NCI-H2171 treated with DMSO at 0.1 percent for 48 hours (cell line): ENCODE results near the gene COG3.

Experiments
- DNase-seq: peaks from one replicate; lab custom pipeline; 2025; lab: John Stamatoyannopoulos, UW

Gene COG3

GRCh38 chr13:45503658-45504057, 38.9 kb downstream of the COG3 start:
- DNase-seq, result no peak

- no peak for DNase-seq
Measured at GRCh38 chr13:45506811-45507210, 42.1 kb downstream of the COG3 start.

DNA sequence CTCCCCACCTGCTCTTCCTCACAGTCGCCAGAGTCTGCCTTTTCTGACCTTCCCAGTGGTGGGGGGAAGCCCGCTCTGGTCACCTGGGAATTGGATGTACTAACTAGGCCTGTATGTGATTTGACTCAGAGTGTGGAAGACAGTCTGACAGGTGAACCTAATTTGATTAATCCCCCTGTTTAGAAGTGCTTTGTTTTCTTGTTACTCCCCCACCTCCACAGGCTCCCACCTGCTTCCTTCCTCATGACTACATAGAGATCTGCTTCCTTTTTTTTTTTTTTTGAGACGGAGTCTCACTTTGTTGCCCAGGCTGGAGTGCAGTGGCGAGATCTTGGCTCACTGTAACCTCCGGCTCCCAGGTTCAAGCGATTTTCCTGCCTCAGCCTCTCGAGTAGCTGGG, 44.0 kb downstream of the COG3 start:
- DNase-seq, result no peak

GRCh38 chr13:45510672-45511071, 45.9 kb downstream of the COG3 start:
- no peak for DNase-seq

GRCh38 chr13:45511310-45512097, 46.8 kb downstream of the COG3 start:
- peak; percentile 58 for DNase-seq

GRCh38 chr13:45512098-45512496, 47.4 kb downstream of the COG3 start:
- no peak for DNase-seq

- DNase-seq, result no peak
Measured at GRCh38 chr13:45516757-45517156, 52.0 kb downstream of the COG3 start.

DNA sequence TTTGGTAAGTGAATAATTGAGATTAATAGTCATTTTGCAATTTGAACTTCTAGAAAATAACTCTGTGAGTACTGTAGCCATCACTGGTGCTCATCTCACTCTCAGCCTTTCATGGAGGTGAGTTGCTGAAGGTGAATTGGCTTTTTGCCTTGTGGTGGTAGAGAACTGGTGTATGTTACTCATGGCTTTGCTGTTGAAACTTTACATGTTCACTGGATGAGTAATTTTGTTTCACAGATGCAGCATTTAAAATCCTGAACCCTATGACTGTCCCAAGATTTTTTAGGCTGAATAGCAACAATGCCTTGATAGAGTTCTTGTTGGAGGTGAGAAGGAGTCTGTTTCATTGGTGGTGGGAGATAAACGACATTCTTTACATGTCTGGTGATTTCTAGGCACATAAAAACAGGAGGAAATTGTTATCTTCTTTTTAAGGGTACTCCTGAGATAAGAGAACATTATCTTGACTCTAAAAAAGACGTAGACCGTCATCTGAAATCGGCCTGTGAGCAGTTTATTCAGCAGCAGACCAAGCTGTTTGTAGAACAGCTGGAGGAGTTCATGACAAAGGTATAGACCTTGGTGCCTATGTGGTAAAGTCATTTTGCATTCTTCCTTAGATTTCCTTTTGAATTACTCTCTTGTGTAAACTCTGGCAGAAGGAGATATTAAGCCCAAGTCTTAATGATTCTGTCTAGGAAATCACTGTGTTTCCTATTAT, 53.9 kb downstream of the COG3 start:
- DNase-seq, result no peak

- no peak for DNase-seq
Measured at GRCh38 chr13:45519493-45519892, 54.8 kb downstream of the COG3 start.

- no peak for DNase-seq
Measured at GRCh38 chr13:45521297-45521696, 56.6 kb downstream of the COG3 start.

DNA sequence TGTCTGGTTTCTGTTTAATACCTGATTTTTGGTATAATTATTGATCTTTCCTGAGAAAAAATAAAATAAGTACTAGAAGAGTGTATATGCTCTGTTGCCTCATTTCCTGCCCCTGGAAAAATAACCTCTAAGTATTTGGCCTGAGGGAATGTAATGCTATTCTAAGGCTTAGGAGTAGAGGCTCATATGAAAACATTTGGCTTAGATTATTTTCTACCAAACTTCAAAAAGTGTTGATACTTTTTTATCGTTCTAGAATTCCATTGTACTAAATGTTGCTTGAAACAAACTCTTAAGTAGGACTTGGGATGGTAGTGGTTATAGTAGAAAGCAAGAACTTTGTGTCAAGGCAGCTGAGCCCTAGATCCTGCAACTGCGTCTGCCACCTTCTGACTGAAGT, 57.8 kb downstream of the COG3 start:
- no peak for DNase-seq

GRCh38 chr13:45527699-45528462, 63.1 kb downstream of the COG3 start:
- no peak for DNase-seq

GRCh38 chr13:45529758-45530157, 65.0 kb downstream of the COG3 start:
- DNase-seq, result peak; percentile 11

- DNase-seq, result no peak
Measured at GRCh38 chr13:45534604-45535003, 69.9 kb downstream of the COG3 start.

DNA sequence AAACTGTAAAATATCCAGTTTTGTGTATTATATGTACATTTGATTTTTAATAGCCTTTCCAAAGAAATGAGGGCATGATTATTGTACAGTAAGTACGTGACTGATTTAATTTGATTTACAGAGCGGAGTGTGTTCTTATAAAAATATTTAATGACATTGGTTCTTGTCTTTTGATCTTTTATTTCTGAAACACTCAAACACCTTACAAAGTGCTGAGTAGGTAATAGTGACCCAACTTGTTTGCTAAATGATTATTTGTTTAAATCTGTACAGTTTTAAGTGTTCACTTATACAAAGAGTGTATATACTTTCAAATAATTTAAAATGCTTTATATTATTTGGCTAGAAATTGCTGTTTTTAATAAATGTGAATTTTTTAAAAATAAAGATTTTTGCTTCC, 71.5 kb downstream of the COG3 start:
- DNase-seq, result no peak

DNA sequence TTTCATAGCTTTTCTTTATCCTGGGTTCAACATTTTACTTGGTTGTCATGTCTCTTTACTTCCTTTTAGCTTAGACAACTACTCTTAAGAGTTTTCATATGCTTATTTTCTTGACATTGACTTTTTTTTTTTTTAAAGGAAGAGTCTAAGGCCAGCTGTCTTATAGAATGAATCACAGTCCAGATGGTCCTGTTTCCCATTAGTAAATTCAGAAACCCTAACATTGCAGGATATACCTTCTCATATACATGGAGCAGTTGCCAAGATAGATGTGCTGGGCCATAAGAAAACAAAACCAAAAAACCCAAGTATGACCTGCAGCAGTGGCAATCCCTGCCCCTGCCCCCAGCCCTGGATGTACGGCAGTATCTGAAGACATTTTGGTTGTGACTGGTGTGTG, 72.8 kb downstream of the COG3 start:
- no peak for DNase-seq

DNA sequence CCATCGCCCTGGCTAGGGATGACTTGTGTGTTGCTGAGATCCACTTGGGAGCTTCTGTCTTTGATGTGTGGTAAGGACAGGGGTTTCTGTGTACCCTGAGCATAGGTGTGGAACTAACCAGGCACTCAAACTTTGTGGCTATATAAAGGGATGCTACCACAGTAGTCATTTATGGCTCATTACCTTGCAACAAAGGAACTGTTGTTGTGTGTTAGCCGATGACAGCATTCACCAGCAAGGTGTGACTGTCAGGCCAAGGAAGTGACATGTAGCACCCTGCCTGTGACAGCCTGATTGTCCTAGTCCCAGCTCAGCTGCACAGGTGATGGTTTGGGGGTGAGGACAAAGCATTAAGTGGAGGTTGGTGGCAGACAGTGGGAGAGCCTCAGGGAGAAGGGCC, 73.6 kb downstream of the COG3 start:
- no peak for DNase-seq

- no peak for DNase-seq
Measured at GRCh38 chr13:45540195-45540594, 75.5 kb downstream of the COG3 start.

DNA sequence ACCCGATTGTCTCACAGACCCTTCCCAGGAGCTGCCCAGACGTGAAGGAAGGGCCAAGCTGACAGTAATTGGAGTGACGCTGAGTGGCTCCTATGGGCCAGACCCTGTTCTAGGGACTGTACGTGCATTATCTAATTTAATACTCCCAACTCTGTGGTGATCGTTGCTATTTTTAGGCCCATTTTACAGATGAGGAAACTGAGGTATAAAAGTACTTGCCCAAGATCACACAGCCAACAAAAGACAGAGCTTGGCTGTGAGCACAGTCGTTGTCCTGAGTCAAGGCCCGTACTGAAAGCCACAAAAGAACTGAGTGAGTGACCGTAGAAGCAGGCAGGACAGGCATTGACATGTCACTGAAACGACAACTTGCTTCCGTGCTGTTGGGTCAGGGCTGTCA, 76.1 kb downstream of the COG3 start:
- no peak for DNase-seq

DNA sequence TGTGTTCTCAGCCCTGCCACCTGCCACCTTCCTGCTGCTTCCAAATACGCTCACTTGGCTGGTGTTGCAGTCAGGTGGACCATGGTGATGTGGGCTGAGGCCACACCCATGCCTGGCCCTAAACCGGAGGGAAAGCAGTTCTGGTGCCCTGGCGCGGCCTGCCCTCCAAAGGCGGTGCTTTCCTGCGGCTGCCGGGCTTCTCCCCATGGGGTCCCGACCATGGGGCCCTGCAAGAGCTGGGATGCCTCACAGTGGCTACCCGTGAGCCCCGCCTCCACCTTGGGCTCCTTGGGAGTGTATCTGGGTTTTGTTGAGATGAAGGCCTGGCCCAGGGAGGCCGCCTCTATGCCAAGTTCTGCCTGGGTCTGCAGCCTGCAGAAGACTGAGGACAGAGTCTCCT, 77.1 kb downstream of the COG3 start:
- peak; percentile 13 for DNase-seq

DNA sequence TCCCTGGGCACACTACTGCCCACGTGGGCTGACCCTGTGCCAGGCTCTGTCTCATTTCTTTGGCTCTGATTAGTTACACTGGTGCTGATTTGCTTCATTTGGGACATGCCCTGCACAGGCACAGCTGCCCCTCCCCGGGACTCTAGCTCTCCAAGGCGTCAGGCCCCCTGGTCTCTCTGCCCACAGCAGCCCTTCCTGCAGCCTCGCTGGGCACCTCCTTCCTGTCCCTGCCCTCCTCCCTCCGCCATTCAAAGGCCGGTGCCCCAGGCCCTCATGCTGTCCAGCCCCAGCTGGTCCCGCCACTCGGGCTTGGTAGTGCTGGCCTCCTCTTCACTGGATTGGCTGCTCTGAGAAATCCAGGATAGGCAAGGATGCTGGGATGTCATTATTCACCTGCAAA, 77.7 kb downstream of the COG3 start:
- DNase-seq, result no peak

DNA sequence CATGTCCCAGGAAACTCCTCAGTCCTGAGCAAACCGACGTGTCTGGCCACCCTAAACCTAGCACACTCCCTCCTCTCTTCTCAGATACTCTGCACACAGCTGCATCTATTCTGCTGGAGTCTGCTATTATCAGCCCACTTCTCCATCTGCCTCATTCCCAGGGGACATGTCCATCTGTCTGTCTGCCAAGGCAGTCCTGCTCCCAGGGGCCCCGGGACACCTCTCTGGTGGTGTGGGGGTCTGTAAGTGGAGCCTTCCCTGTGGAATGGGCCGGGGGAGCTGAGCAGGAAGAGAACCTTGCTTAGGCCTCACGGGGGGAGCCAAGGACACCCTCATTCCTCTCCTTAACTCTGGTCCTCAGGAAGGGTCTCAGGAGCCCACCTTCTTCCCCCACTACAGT, 78.1 kb downstream of the COG3 start:
- peak; percentile 22 for DNase-seq

DNA sequence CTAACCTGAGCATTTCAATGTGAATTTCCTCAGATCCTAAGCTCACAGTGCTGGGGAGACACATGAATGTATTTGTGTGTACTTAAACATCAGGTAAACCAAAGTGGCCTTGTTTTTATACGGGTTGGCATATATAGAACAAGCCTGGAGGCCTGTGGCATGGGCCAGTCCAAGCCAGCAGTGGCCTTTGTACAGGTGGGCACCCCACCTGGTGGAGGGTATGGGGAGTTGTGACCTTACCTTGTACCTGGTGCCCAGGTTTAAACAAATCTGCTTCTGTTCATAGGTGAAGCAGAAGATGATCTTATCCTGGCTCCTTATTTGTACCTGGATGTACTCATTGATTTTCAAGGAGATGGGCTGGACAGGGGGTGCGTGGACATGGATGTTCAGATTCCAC, 79.8 kb downstream of the COG3 start:
- no peak for DNase-seq
